D721Med (cell line): ENCODE results near the gene FCN1.

Source experiments
- DNase-seq: peaks from one replicate; pipeline ENCODE4 v3.0.0; 2011; ENCODE audit warnings: low spot score; ENCODE audit not compliant: insufficient read length
- FAIRE-seq: peaks from 2 replicates; lab custom pipeline; 2011; peaks lifted over from hg19 to GRCh38; lab: Jason Lieb, UNC
- TF ChIP-seq, protein P1 (sequence below): IDR thresholded peaks from 2 replicates; pipeline ENCODE4 v1.5.1; 2012; ENCODE audit warnings: mild to moderate bottlenecking, control low read depth; ENCODE audit not compliant: insufficient read depth; ENCODE audit errors: missing control alignments

The FCN1 gene

DNA sequence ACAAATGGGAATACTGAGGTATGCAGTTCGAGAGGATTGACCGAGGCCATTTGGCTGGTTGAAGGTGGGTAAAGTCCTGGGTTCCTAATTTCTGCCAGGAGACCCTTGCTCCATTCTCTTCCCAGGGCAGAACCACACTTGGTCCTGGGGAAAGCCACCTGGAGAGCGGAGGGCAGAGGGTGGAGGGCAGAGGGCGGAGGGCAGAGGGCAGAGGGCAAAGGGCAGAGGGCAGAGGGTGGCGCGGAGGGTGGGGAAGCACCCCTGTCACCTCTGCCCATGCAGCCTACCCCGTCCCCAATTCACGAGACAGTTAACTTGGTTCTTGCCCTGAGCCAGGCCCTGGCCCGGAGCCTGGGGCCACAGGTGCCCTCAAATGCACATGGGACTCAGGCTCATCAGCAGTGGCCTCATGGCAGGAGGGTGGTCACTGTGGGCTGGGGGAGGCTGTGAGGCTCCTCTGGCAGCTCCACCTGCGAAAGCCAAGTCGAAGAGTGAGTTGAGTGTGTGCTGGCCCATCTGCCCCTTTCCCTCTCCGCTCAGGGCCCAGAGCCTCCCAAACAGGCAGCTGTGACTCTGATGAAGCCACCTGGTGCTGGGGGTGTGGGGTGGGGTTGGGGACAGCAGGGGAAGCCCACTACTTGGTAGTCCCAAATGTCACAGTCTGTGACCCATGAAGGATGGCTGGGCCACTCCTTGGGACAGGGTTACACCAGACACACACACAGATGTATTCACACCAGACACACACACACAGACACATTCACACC is 28.0 kb upstream of the FCN1 start:
- TF ChIP-seq, protein P1, sequence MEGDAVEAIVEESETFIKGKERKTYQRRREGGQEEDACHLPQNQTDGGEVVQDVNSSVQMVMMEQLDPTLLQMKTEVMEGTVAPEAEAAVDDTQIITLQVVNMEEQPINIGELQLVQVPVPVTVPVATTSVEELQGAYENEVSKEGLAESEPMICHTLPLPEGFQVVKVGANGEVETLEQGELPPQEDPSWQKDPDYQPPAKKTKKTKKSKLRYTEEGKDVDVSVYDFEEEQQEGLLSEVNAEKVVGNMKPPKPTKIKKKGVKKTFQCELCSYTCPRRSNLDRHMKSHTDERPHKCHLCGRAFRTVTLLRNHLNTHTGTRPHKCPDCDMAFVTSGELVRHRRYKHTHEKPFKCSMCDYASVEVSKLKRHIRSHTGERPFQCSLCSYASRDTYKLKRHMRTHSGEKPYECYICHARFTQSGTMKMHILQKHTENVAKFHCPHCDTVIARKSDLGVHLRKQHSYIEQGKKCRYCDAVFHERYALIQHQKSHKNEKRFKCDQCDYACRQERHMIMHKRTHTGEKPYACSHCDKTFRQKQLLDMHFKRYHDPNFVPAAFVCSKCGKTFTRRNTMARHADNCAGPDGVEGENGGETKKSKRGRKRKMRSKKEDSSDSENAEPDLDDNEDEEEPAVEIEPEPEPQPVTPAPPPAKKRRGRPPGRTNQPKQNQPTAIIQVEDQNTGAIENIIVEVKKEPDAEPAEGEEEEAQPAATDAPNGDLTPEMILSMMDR = no peak

DNA sequence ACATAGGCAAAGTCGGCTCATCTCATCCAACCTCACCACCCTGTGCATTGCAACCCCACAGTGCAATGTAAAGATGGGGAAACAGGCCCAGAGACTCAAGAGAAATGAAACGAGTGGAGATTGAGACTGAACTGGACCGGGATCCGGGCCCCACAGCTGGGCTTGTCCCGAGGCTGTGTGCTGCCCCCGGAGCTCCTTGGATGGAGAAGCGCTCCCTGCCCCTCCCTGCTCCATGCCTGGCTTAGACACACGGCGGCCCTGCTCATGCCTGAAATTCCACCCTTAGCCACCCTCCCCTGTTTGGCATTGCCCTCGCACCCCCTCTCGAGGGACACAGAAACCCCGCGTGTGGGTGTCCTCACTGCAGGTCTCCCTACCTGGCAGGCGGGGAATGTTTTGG is 27.2 kb upstream of the FCN1 start:
- TF ChIP-seq, protein P1 = no peak
- FAIRE-seq = no peak
- DNase-seq = no peak

More for the DNA sequence above, 28.0 kb upstream of the FCN1 start:
- FAIRE-seq = no peak
- no peak for DNase-seq

DNA sequence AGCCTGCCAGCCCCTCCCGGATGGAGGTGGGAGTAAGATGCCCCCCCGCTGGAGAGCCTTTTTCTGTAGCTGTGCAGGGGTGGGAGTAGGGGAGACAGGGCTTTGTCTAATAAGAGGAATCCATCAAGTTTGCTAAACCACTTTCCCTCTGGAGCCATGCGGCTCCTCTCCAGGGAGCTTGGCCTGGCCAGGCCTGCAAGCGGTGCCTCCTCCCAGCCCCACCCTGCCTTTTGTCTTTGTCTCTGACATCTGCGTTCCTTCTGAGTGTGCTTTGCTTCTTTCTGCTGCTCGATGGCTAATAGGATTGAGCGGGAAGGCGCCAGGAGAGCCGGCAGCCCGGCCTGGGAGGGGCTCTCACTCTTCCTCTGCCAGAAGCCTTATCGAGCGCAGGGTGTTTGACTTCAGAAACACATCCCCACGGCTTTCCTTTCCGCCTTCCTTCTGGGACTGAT is 26.7 kb upstream of the FCN1 start:
- FAIRE-seq (no peak), DNase-seq (peak; percentile 74)
- TF ChIP-seq, protein P1 = no peak

DNA sequence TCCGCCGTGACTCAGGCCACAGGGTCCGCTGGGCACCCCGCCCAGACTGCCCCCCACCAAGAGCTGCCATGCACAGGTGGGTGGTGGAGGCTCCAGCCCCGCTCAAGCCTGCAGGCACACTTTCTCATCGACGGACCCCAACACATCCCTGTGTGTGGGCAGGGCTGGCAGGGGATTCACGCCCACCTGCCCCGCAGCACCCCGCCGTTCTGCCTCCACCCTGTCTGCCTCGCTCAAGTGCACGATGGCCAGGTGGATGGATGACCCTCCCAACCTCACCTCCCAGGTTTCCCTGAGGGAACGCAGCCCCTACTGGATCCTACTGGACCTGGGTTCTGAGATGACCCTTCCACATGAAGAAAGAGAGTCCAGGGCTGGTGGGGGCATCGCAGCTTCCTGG is 26.1 kb upstream of the FCN1 start:
- no peak for DNase-seq
- no peak for FAIRE-seq
- TF ChIP-seq, protein P1 = no peak

DNA sequence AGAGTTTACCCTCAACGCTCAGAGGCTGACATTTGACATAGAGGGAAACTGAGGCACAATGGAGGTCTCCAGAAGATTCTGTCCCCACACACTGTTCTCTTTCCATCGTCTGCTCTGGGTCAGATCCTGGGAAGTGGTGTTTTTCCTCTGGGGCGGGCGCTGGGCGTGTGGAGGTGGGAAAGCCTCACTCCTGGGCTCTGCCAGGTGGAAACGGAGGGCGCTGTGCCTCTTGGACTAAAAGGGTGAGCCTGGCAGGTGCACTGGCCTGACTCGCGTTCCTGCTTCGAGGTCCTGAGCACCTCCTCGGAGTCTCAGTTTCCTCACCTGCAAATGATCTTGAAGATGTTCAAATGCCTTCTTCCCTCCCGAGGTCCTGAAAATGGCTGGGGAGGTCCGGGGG is 25.7 kb upstream of the FCN1 start:
- DNase-seq = no peak
- no peak for FAIRE-seq
- TF ChIP-seq, protein P1 = no peak

DNA sequence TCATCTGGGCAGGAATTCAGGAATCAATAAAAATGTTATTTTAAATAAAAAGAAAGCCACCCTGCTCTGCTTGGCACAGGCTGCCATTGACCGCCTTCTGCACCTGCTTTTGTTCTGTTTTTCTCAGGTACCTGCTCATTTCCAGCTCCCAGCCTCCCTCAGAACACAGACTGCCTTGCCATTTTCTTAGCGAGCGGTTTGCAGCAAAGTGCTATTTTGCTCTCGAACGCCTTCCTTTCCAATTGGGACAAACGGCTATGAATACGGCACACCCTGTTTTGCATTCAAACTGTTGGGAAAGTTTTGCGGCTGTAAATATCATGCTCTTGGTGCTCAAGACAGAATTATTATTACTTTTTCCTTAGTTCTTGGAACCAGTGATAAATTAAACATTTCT is 25.1 kb upstream of the FCN1 start:
- no peak for FAIRE-seq
- no peak for DNase-seq
- TF ChIP-seq, protein P1 = no peak

DNA sequence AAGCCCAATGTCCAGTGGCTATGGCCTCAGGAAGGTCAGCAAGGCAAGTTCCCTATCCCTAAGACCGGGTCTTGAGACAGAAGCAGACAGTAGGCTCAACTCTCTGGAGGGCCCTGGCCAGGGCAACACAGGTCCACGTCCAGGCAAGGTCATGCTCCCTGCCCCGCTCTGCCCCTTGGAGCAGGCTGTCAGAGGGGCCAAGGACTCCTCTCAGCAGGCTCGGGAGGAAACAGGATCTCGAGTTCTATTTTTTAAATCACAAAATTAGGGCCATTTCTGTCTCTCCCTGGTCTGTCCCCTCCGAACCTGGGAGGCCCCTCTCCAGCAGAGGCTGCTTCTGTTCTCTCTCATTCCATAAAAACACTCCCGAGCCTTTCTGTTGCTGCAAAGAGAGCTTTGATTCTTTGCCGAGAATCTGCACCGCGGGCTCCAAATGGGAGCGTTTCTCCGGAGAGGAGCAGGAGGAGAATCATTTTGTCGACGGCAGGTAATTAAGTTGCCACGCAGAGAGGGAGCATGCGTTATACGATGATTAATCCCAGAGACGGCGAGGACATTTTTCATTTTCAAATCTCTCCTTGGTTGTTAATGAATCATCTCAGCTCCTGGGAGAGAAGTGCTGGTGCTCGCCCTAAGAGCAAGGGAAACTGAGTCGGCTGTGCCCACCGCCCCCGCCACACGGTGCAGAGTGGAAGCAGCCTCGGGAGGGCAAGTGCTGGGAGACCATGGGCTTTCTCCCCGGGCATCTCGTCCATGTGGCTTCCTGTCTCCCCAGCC is 24.5 kb upstream of the FCN1 start:
- DNase-seq (no peak), FAIRE-seq (no peak)

More for the DNA sequence above, 24.5 kb upstream of the FCN1 start:
- TF ChIP-seq, protein P1 = no peak
